SH-SY5Y (cell line): ENCODE measurements around the gene GAS7.

Experiments used
- GATA2 ChIP-seq: IDR thresholded peaks from 2 replicates; pipeline ENCODE4 v1.6.1; 2011; ENCODE audit warnings: mild to moderate bottlenecking, low read depth, low read length
- GATA3 ChIP-seq: IDR thresholded peaks from 2 replicates; pipeline ENCODE4 v1.6.1; 2011; ENCODE audit warnings: low read depth, mild to moderate bottlenecking, low read length, moderate library complexity

The GAS7 gene

DNA sequence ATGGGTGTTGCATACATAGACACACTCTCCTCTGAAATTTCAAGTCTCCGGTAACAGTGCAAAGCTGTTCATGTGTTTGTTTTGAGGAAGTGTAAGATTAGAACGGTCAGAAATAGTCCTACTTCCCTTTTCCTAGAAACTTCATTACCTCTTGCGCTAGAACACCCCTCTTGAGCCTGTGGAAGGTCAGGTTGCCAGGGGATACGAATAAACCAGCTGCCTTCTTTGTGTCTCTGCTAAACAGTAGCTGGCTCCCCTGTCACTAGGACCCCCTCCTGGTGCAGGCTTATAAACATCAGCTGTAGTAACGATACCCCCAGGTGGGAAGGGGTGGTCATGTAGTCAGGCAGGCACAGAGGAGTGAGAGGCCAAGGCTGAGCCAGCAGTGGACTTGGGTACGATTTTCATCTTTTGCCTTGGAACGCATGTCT is 179.9 kb downstream of the GAS7 start:
- no peak for TF ChIP-seq GATA2
- TF ChIP-seq GATA3 = no peak

DNA sequence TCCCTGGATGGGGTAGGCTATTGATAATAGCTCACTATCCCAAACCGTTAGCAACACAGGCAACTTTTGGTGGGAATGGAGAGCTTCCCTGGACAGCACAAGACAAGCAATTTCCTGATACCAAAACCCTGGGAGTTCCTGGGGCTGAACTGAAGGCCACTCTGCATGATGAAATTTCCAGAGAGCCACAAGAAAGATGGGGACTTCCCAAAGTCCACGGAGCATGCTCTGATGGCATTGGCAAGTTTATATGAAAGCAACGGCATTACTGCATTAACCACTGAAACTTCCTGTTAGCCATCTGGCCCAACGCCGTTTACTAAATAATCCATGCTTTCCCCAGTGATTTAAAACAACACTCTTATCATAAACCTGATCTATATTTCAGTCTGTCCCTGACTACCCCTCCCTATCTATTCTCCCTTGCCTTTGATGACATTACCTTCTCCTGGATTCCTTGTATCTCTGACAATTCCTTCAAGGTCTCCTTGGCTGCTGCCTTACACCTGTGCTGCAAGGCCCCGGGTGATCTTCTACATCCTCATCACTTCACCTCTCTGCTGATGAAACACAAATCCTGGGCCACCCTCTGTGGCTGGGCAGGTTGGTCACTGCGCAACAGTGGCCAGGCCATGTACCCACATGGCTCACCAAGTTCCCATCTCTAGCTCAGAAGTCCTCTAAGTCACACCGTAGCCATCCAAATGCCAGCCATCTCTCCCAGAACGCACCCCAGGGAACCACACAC is 184.9 kb downstream of the GAS7 start:
- TF ChIP-seq GATA3 (no peak), GATA2 (no peak)

DNA sequence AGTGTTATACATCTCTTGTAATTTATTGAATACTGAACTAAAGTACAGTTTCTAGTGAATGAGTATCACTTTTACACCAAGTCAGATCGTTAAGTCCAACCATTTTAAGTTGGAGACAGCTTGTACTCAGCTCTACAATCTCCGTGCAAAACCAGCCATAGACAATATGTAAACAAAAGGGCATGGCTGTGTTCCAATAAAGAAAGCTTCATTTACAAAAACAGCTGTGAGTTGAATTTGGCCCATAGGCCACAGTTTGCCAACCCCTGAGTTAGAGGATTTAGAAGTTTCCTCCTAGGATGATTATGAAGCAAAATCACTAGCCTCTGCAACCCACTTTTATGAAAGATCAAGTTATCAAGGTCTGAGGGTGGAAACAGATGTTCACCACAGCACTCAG is 187.7 kb downstream of the GAS7 start:
- TF ChIP-seq GATA3 (no peak), GATA2 (no peak)

DNA sequence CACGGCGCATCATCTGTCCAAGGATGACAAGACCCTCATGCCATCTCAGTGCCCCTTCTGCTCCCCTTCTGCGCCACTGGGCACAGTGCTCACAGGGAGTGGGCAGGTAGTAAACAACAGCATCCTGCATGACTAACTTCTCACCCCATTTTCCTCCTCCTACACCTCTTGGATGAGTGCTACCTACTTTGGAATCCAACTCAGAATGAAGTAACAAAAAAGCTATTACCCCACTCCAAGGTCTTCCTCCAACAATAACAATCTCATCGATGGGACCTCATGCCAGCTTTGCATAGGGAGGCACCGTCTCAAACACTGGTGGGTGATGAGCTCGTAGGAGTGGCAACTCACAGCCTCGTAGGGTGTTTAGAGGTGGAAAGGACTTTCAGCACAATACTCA is 194.7 kb downstream of the GAS7 start:
- no peak for TF ChIP-seq GATA3
- no peak for TF ChIP-seq GATA2

DNA sequence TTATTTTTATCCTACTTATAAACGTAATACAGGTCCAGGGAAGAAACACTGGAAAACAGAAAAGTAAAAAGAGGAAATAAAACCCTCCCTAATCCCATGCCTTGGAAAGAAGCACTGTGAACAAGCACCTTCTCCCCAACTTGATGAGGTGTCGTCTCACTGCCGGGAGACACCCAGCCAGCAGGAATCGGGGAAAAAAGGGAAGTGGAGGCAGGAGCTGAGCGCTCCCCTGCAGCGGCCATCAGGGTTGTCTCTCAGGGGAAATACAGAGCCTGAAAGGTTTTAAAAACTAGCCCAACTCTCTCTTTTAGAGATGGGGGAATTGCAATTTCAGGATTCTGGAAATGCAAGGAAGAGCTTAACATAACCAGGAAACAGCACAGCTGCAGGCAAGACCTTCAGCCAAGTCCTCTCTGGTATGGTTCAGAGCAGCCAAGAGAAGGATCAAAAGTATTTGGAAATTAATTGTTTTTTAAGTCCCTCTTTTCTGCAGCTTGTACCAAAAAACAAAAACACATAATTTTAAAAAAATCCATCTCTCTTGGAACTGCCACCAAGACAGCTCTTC is 197.0 kb downstream of the GAS7 start:
- no peak for TF ChIP-seq GATA3
- no peak for TF ChIP-seq GATA2

DNA sequence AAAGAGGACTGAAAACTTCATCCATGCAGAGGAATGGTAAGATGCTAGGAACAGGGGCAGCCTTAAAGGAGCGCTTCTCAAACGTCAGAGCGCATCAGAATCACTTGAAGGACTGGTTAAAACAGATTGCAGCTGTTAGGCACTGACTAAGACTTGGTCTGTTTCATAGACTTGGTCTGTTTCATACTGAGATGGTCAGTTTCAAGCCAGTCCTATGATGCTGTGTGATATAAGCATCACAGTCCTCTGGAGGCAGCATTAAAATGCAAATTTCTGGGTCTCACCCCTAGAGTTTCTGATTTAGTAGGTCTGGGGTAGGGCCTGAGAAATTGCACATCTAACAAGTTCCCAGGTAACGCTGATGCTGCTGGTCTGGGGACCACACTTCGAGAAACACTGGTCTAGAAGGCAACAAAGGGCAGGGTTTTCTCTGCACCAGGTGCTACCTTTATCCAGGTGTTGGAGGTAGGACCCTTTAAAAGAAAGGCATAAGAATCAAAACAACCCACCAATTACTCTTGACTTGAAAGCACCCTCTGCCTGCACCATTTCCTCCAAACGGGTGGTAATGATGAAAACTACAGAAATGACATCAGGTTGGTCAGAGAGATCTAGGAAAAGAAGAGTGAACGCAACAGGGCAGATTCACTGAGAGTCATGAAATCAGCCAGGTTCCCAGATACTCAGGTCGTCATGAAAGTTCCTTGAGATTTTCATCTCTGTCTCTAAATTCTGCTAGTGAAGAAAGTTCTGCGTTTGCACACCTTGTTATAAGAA is 198.3 kb downstream of the GAS7 start:
- TF ChIP-seq GATA3 = no peak
- TF ChIP-seq GATA2 = no peak

DNA sequence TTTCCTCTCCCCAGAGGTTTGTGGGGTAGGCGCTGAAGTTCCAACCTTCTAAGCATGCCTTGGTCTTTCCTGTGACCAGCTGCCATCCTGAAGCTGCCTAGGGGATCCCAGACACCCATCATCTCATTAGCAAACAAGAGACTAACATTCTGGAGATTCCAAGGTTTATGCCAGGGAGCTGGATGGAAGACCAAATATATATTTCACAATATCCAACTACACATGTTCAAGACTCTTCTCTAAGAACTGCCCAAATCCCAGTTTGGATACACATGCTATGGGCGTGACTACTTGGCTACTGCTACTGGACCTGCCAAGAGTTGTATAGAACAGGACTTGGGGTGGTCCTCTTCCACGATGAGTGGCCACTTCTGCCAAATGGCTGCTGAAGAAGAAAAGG is 200.3 kb downstream of the GAS7 start:
- TF ChIP-seq GATA2 = no peak
- no peak for TF ChIP-seq GATA3

DNA sequence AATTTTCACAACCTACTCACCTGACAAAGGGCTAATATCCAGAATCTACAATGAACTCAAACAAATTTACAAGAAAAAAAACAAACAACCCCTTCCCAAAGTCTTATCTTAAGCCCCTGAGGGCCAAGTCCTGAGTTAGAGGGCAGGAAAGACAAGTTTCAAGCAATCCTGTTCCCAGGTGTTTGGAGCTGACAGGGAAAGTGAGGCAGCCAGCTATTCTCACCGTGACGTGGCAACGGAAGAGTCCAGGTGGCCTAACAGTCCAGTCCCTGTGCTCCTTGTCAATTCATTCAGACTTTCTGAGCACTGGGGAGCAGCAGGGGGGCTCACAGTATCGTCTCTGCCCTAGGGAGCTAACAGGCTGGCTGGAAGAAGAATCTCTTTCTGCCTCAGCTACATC is 203.6 kb downstream of the GAS7 start:
- TF ChIP-seq GATA2 (no peak), GATA3 (no peak)

DNA sequence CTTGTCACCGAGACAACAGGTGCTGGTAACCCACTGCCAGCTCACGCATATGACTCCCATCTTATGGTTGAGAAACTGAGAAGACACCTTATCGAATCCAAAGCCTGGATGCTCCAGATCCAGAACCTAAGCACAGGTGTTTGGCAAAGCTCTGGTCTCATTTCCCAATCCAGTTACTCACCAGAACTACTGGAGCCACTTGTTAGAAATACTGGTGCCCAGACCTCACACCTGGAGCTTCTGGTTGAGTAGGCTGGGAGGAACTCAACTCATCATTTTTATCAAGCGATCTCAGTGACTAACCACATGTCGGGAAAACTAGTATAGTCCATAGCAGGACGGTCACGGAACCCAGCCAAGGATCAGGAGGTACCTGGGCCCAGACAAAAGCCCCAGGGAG is 206.6 kb downstream of the GAS7 start:
- TF ChIP-seq GATA2 (no peak), GATA3 (no peak)

DNA sequence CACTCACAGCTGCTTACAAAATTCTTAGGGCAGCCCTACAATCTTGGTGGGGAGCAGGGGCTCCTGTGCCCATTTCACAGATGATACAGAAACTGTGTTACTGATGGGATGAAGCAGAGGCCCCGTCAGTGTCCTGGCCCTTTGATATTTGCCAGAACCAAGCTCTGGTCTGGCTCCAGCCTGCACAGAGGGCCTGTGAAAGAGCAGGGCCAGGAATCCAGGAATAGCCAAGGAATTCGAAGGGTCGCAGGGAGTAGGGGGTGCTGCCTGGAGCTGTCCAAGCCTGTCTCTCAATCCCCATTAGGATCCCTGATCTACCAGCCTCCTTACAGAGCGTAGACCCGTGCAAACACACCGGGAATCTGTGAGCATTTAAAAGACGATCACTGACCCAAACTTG is 207.1 kb downstream of the GAS7 start:
- TF ChIP-seq GATA3 (no peak), GATA2 (no peak)

DNA sequence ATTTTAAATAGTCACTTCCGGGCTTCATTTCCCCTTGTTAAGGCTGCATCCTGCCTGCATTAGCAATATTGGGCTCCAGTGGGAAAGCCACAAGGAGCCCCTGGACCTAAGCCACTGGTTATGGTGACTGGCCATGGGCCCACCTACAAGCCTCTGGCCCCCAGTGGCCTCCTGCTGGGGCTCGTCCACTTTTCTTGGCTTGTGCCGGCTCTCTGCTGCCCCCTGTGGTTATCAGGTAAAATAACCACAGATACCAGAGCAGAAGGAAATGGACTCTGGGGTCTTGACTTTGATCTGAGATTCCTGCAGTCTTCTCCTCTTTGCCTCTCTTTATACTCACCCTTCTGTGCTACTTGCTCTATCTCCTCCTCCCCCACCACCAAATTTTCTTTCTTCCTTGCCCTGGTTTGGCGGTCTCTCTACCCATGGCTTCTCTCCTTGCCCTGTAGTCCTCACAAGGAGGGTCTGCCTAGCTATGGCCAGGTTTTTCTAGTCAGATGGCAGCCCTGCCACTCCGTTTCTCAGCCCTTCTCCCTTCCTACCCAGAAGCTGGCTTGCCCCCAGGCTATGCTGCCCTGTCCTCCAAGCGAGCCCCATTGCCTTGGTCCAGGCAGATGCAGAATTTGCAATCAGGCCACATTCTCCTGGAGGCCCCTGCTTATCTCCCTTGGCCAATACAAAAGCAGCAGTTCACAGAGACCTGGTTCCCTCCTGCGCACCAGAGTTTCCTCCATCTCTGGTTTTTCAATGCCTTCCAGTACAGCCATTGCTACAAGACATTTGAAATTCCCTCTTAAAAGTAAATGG is 210.4 kb downstream of the GAS7 start:
- TF ChIP-seq GATA2 = no peak
- no peak for TF ChIP-seq GATA3

DNA sequence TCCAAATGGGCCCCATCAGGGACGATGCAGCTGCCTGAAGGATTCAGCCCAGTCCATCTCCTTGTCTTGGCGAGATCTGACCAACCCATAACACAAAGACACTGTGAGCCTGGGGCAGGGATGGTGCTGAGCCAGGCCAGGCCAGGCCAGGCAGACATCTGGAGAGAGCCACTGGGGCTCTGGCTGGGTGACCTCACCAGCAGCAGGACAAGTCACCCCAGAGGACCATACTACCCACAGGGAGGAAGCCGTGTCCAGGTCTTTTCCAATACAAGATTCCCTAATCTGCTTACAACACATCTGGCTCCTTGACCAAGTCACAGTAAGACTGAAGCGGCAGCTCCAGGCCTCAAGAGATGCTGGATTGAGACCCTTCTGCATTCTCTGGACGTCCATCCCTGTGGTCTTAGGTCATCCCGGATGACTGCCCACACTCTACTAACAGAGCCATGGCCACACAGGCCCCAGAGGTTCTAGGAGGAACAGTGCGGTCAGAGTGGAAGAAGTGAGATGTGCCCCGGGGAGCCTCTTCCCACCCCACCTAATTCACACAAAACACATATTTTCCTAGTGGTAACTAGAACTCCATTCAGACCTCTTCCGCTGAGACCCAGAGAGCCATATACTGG is 211.5 kb downstream of the GAS7 start:
- TF ChIP-seq GATA2 = no peak
- no peak for TF ChIP-seq GATA3

DNA sequence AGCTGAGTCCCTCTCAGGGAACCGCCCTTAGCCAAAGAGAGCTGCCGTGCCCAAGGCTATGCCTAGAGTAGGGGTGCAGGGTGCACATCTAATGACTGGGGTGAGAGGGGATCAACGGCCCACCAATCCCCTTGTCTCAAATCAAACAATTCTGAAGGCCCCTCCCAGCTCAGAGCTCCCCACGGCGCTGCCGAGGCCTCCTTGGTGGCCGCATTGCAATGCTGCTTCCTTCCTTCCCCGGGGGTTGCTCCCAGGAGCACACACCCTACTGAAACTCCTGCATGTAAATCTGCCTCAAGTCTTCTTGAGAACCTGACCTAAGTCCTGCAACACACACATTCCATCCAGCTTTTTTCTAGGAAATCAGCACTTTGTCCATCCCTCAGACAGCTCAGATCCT is 212.8 kb downstream of the GAS7 start:
- TF ChIP-seq GATA3 = no peak
- TF ChIP-seq GATA2 = no peak

DNA sequence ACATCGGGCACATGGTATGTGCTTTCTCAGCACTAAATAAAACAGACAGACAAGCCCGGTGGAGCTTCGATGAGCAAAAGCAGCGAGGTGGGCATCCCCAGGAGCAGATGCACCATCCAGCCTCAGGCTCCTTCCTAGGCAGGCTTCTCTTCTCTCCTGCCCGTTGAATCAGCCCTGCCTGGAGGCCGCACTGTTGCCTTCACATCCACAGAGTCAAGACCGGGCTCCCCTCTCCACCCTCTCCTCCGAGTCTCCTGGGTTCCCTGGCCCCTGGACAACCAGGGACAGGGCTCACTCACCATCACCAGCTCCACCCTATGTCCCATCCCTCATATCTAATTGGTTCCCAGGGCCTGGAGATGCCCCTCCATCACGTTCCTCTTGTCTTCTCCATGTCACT is 213.6 kb downstream of the GAS7 start:
- TF ChIP-seq GATA3 (no peak), GATA2 (no peak)
